Mesendoderm (in vitro differentiated cells): ENCODE measurements around the gene CAMP.

ENCODE experiments used
- DNase-seq: peaks from one replicate; pipeline ENCODE4 v3.0.0; 2013
- H2AK5ac ChIP-seq: 2 replicates; pipeline ENCODE4 v1.6.1; 2013; ENCODE audit warnings: low read length, inconsistent platforms
- H2BK120ac ChIP-seq: 2 replicates; pipeline ENCODE4 v1.6.1; 2013; ENCODE audit warnings: low read depth, mild to moderate bottlenecking, low read length, moderate library complexity, mixed read lengths
- H2BK15ac ChIP-seq: replicated peaks from 2 replicates; pipeline ENCODE4 v1.6.1; 2013; ENCODE audit warnings: low read depth, mild to moderate bottlenecking, moderate library complexity
- H2BK5ac ChIP-seq: 2 replicates; pipeline ENCODE4 v1.6.1; 2013; ENCODE audit warnings: low read length, inconsistent platforms
- H3K18ac ChIP-seq: 2 replicates; pipeline ENCODE4 v1.6.1; 2013; ENCODE audit warnings: mild to moderate bottlenecking, low read length, mixed read lengths
- H3K23ac ChIP-seq: one replicate; pipeline ENCODE4 v1.6.1; 2013; ENCODE audit warnings: low read length
- H3K27ac ChIP-seq: 2 replicates; pipeline ENCODE4 v1.5.1; 2013; ENCODE audit warnings: low read depth, mild to moderate bottlenecking, inconsistent platforms, low read length, moderate library complexity
- H3K27me3 ChIP-seq: 2 replicates; pipeline ENCODE4 v1.6.1; 2013; ENCODE audit warnings: low read length, control low read depth, mild to moderate bottlenecking, inconsistent platforms; ENCODE audit not compliant: insufficient read depth, poor library complexity
- H3K36me3 ChIP-seq: 2 replicates; pipeline ENCODE4 v1.6.1; 2013; ENCODE audit warnings: low read length, inconsistent platforms; ENCODE audit not compliant: control insufficient read depth, insufficient read depth
- H3K4ac ChIP-seq: one replicate; pipeline ENCODE4 v1.6.1; 2013; ENCODE audit warnings: low read depth, mild to moderate bottlenecking, low read length, moderate library complexity
- H3K4me1 ChIP-seq: 2 replicates; pipeline ENCODE4 v1.6.1; 2013; ENCODE audit warnings: low read depth, low read length, inconsistent platforms; ENCODE audit not compliant: control insufficient read depth
- H3K4me2 ChIP-seq: 2 replicates; pipeline ENCODE4 v1.6.1; 2013; ENCODE audit warnings: low read length
- H3K4me3 ChIP-seq: 2 replicates; pipeline ENCODE4 v1.5.1; 2013; ENCODE audit warnings: mild to moderate bottlenecking, low read length
- H3K56ac ChIP-seq: one replicate; pipeline ENCODE4 v1.6.1; 2013; ENCODE audit warnings: low read length
- H3K79me1 ChIP-seq: 2 replicates; pipeline ENCODE4 v1.6.1; 2013; ENCODE audit warnings: low read length, inconsistent platforms
- H3K79me2 ChIP-seq: 2 replicates; pipeline ENCODE4 v1.6.1; 2013; ENCODE audit warnings: mild to moderate bottlenecking, low read length; ENCODE audit not compliant: control insufficient read depth, insufficient read depth
- H3K9ac ChIP-seq: 2 replicates; pipeline ENCODE4 v1.6.1; 2013; ENCODE audit warnings: low read length, inconsistent platforms
- H4K5ac ChIP-seq: one replicate; pipeline ENCODE4 v1.6.1; 2013; ENCODE audit warnings: low read length
- H4K8ac ChIP-seq: one replicate; pipeline ENCODE4 v1.6.1; 2013; ENCODE audit warnings: low read depth, mild to moderate bottlenecking, control low read depth, low read length, moderate library complexity
- WGBS: extraction: QIAGEN DNeasy Blood & Tissue Kit; methylation state at CpG from one replicate; pipeline ENCODE4 v1.1.7; 2013; ENCODE audit warnings: low lambda C conversion rate, missing lambda C conversion rate; ENCODE audit not compliant: insufficient coverage; ENCODE audit errors: extremely low coverage; 5-methylcytosine and 5-hydroxymethylcytosine counted together

The CAMP gene

GRCh38 chr3:48215466-48215865 is 7.8 kb upstream of the CAMP start:
- Histone ChIP-seq H3K36me3 (no peaks in the 10 kb centered on the region), H3K23ac (no peak overlapping the region), H3K79me2 (no peaks in the 10 kb centered on the region), H3K56ac (no peak overlapping the region), H3K27me3 (no peaks in the 10 kb centered on the region), H4K8ac (no peak overlapping the region), H2BK15ac (no peak overlapping the region), H2BK120ac (no peak overlapping the region), H3K4me3 (no peak overlapping the region), H3K18ac (no peak overlapping the region), H3K4ac (no peak overlapping the region), H3K4me2 (no peak overlapping the region), H2AK5ac (no peak overlapping the region), H3K4me1 (no peaks in the 10 kb centered on the region), H4K5ac (no peak overlapping the region), H2BK5ac (no peak overlapping the region), H3K27ac (no peak overlapping the region), H3K9ac (no peak overlapping the region), H3K79me1 (no peaks in the 10 kb centered on the region)
- no peak for DNase-seq
- no CpG with 5 or more reads among the region's 4 CpGs for WGBS

DNA sequence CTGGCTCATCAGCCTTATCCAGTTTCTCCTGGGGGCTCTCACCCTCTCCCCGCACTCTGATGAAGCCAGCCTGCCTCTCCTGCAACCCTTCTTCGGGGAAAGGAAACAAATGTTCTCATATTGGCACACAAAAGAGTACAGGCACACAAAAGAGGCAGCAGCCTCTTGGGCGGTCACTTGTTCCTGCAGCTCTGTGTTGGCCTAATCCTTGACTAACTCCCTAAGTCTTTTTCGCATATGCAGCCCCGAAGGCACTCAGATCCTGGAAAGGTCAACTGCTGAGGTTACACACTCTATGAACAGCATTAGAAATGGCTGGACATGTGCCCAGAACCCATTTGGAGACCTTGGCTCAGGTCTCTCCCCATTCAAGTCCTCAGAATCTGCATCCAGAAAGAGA is 7.4 kb upstream of the CAMP start:
- Histone ChIP-seq H2BK120ac (no peak overlapping the region), H3K23ac (no peak overlapping the region), H3K36me3 (no peaks in the 10 kb centered on the region), H2BK15ac (no peak overlapping the region), H3K4me3 (no peak overlapping the region), H3K79me2 (no peaks in the 10 kb centered on the region), H3K4me1 (no peaks in the 10 kb centered on the region), H3K4ac (no peak overlapping the region), H3K9ac (no peak overlapping the region), H3K56ac (no peak overlapping the region), H4K8ac (no peak overlapping the region), H3K27me3 (no peaks in the 10 kb centered on the region), H3K18ac (no peak overlapping the region), H2AK5ac (no peak overlapping the region), H2BK5ac (no peak overlapping the region), H3K27ac (no peak overlapping the region), H4K5ac (no peak overlapping the region), H3K79me1 (no peaks in the 10 kb centered on the region), H3K4me2 (no peak overlapping the region)
- no CpG with 5 or more reads among the region's 5 CpGs for WGBS
- DNase-seq: no peak

DNA sequence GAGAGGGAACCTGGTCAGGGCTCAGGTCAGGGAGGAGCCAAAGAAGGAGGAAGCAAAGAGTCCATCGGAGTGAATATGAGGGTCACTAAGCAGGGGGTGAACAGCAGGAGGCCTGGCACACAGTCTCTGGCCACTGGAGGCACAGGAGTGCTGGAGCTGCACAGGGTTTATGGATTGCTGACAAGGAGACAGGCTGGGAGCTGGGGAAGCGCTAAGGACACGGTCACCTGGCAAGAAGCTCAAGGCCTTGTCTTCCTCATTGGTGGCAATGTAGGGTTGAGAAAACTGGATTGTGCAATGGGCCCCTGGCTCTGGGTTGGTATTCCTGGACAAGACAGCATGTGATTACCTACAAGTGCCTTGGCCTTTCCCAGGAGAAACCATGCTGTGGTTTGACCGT is 5.8 kb upstream of the CAMP start:
- no peak overlapping the region for H2AK5ac ChIP-seq
- H3K18ac ChIP-seq: no peak overlapping the region
- DNase-seq: no peak
- H3K4me2 ChIP-seq: no peak overlapping the region
- H2BK15ac ChIP-seq: no peak overlapping the region
- H3K79me2 ChIP-seq: no peaks in the 10 kb centered on the region
- no peak overlapping the region for H2BK5ac ChIP-seq
- H3K9ac ChIP-seq: no peak overlapping the region
- no peaks in the 10 kb centered on the region for H3K79me1 ChIP-seq
- no peak overlapping the region for H3K4me3 ChIP-seq
- no peak overlapping the region for H3K56ac ChIP-seq
- no peaks in the 10 kb centered on the region for H3K36me3 ChIP-seq
- H4K5ac ChIP-seq: no peak overlapping the region
- no peaks in the 10 kb centered on the region for H3K27me3 ChIP-seq
- no peak overlapping the region for H4K8ac ChIP-seq
- WGBS: no CpG with 5 or more reads among the region's 4 CpGs
- no peak overlapping the region for H3K27ac ChIP-seq
- no peaks in the 10 kb centered on the region for H3K4me1 ChIP-seq
- no peak overlapping the region for H3K23ac ChIP-seq
- no peak overlapping the region for H3K4ac ChIP-seq
- H2BK120ac ChIP-seq: no peak overlapping the region

GRCh38 chr3:48218537-48218936 is 4.8 kb upstream of the CAMP start:
- H3K56ac ChIP-seq: no peak overlapping the region
- no peak overlapping the region for H2BK5ac ChIP-seq
- no peaks in the 10 kb centered on the region for H3K79me1 ChIP-seq
- H3K27ac ChIP-seq: no peak overlapping the region
- no peak overlapping the region for H3K4ac ChIP-seq
- H3K79me2 ChIP-seq: no peaks in the 10 kb centered on the region
- H2BK120ac ChIP-seq: no peak overlapping the region
- no peak overlapping the region for H2BK15ac ChIP-seq
- no peak overlapping the region for H3K9ac ChIP-seq
- H3K4me3 ChIP-seq: no peak overlapping the region
- H3K4me1 ChIP-seq: no peaks in the 10 kb centered on the region
- no peak overlapping the region for H3K4me2 ChIP-seq
- DNase-seq: no peak
- no peak overlapping the region for H3K23ac ChIP-seq
- H4K5ac ChIP-seq: no peak overlapping the region
- no CpG with 5 or more reads among the region's 5 CpGs for WGBS
- H3K36me3 ChIP-seq: no peaks in the 10 kb centered on the region
- H3K27me3 ChIP-seq: no peaks in the 10 kb centered on the region
- no peak overlapping the region for H2AK5ac ChIP-seq
- no peak overlapping the region for H4K8ac ChIP-seq
- no peak overlapping the region for H3K18ac ChIP-seq

DNA sequence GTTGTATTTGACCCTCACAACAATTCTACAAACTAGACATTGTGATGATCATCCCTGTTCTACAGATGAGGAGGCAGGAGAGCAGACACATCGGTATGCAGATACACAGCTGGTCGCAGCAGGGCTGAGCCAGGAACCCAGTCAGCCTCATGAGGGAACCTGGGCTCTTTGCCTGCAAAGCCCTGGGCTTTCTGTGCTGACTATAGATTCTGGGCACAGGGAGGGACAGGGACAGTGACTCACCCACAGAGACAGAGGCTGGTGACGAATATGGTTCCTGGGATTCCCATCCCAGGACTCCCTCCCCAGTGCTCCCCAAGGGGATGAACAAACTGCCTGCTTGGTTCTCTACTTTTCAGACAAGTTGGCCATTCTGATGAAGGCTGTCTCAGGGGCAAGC is 3.8 kb upstream of the CAMP start:
- H3K4ac ChIP-seq: no peak overlapping the region
- H2BK120ac ChIP-seq: no peak overlapping the region
- H3K23ac ChIP-seq: no peak overlapping the region
- no peaks in the 10 kb centered on the region for H3K27me3 ChIP-seq
- H2BK15ac ChIP-seq: no peak overlapping the region
- no peaks in the 10 kb centered on the region for H3K79me2 ChIP-seq
- no peaks in the 10 kb centered on the region for H3K4me1 ChIP-seq
- H3K36me3 ChIP-seq: no peaks in the 10 kb centered on the region
- no peak overlapping the region for H3K4me3 ChIP-seq
- no peaks in the 10 kb centered on the region for H3K79me1 ChIP-seq
- no peak overlapping the region for H4K5ac ChIP-seq
- H3K9ac ChIP-seq: no peak overlapping the region
- no peak overlapping the region for H3K27ac ChIP-seq
- H4K8ac ChIP-seq: no peak overlapping the region
- no CpG with 5 or more reads among the region's 3 CpGs for WGBS
- H2AK5ac ChIP-seq: no peak overlapping the region
- no peak overlapping the region for H2BK5ac ChIP-seq
- no peak for DNase-seq
- H3K4me2 ChIP-seq: no peak overlapping the region
- H3K56ac ChIP-seq: no peak overlapping the region
- H3K18ac ChIP-seq: no peak overlapping the region

DNA sequence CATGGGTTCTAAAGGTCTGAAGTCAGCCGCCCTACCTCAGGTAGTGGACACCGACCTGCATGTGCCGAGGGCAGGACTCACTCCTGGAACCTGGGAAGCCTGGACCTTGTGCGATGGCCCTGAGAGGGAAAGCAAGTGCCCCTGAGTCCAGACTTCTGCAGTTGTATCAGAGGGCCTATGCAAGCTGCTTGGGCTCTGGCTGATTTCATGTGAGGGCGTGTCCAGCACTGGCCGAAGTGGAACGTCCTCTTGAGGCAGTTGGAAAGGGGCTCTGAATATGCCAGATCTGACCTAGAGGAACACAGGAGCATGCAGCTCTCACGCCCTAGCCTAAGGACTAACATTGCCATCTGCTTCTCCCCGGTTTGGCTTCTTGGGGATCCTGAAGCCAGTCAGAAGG is 2.5 kb upstream of the CAMP start:
- Histone ChIP-seq H3K27ac (no peak overlapping the region), H3K27me3 (no peaks in the 10 kb centered on the region), H3K4ac (no peak overlapping the region), H3K56ac (no peak overlapping the region), H2BK5ac (no peak overlapping the region), H3K18ac (no peak overlapping the region), H4K5ac (no peak overlapping the region), H2BK120ac (no peak overlapping the region), H3K79me1 (no peaks in the 10 kb centered on the region), H3K4me1 (no peaks in the 10 kb centered on the region), H3K4me2 (no peak overlapping the region), H2AK5ac (no peak overlapping the region), H3K4me3 (no peak overlapping the region), H4K8ac (no peak overlapping the region), H2BK15ac (no peak overlapping the region), H3K23ac (no peak overlapping the region), H3K79me2 (no peaks in the 10 kb centered on the region), H3K36me3 (no peaks in the 10 kb centered on the region), H3K9ac (no peak overlapping the region)
- WGBS: no CpG with 5 or more reads among the region's 9 CpGs
- no peak for DNase-seq
